Measurements from ENCODE around the gene LLGL2. TPM values are rescaled to one million over a fixed set of nuclear protein-coding genes. Genes with fewer than 3 reads are reported as not detected.

LLGL2 gene
- total RNA-seq, 1 donor from 2014 or later = 90.6 TPM

DNA sequence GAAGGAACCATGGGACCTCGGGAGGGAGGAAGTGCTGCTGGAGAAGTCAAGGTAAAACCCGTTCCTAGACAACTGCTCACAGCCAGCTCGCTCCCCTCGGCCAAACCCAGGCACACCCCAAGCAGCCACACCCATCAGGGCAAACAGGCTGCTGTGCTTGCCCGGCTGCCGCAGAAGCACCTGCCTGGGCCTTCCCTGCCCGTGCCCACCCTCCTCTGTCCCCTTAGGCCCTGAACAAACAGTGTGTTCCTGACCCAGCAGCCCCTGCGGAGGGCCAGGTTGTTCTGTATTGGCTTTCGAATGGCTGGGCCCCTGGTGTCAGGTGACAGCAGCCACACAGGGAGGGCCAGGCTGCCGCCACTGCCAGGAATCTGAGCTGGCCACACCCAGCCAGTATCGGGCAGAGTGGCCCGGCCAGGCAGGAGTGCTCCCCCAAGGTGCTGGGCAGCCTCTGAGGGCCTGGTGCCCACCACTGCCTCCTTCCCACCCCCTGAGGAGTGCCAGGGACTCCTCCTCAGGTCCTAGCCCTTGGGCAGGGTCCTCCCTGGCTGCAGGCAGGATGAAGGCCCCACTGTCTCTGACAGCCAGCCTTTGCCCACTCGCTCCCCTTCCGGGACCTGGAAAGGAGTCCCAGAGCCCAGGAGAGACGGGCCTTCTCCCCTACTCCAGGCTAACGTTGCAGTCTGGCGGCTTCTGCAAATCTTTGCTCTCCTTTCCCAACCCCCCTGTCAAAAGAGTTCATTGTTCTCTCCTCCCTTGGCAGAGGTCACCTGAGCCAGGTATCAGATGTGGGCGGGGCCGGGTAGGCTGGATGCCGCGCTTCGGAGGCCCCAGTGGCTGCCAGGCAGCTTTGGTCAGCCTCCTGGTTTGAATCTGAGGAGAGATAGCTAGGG is 24.0 kb downstream of the LLGL2 start:
- no peak for DNase-seq (ENCODE audit: low spot score)
- peak; percentile 50 for ATAC-seq

DNA sequence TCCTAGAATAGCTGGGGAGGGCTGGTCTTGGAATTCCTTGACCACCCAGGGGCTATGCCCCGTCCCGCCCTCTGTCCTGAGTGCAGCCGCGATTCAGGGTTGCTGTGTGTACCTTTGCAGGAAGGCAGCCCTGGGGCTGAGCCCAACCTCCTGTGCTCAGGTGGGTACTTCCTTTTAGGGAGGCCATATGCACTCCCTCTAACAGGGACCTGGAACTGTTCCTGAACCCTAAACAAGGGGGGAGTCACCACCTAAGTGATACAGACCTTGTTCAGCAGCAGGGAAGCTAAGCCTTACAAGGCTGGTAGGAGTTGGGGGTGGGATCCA is 24.6 kb downstream of the LLGL2 start:
- ATAC-seq (peak; percentile 6), DNase-seq (ENCODE audit: low spot score) (no peak)

GRCh38 chr17:75551266-75551665 is 25.8 kb downstream of the LLGL2 start:
- no peak for ATAC-seq

GRCh38 chr17:75552425-75553294 is 27.2 kb downstream of the LLGL2 start:
- ATAC-seq (no peak), DNase-seq (ENCODE audit: low spot score) (no peak)

More at GRCh38 chr17:75551266-75551665, 25.8 kb downstream of the LLGL2 start:
- no peak for DNase-seq (ENCODE audit: low spot score)

- ATAC-seq = no peak
- no peak for DNase-seq (ENCODE audit: low spot score)
These were observed 28.0 kb downstream of the LLGL2 start for GRCh38 chr17:75553295-75554110.

GRCh38 chr17:75555679-75556153 is 30.2 kb downstream of the LLGL2 start:
- ATAC-seq (peak; percentile 6), DNase-seq (ENCODE audit: low spot score) (peak; percentile 71)

DNA sequence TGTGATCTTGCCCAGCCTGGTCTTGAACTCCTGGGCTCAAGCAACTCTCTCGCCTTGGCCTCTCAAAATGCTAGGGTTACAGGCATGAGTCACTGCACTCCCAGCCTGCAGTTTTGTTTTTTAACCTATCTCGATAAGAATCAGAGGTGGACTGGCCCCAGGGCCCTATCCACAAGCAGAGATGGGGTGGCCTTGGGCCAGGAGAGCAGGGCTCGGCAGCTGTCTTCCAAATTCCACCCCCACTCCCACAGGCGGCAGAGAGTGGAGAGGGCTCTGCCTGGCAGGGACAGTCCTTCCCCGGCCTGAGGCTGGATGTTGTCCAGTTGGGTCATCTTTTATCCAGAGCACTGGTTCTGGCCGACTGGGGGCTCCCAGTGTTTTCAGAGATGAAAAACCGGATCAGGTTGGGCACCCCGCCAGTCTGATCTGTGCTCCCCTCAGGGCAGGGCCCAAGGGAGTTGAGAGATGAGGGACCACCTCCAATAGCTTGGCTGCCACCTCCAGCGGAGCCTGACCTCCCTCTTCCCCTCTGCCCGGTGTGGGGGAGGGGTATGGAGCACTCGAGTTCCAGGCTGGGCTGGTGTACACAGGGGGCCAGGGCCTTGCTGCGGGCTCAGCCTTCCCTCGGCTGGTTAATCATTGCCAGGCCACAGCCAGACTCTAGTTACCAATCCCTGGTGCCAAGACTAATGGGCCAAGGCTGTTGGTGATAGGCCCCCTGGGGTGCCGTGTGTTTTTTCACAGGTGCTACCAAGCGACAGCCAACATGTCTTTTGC is 31.8 kb downstream of the LLGL2 start:
- peak; percentile 97 for DNase-seq (ENCODE audit: low spot score)
- ATAC-seq = peak; percentile 68

DNA sequence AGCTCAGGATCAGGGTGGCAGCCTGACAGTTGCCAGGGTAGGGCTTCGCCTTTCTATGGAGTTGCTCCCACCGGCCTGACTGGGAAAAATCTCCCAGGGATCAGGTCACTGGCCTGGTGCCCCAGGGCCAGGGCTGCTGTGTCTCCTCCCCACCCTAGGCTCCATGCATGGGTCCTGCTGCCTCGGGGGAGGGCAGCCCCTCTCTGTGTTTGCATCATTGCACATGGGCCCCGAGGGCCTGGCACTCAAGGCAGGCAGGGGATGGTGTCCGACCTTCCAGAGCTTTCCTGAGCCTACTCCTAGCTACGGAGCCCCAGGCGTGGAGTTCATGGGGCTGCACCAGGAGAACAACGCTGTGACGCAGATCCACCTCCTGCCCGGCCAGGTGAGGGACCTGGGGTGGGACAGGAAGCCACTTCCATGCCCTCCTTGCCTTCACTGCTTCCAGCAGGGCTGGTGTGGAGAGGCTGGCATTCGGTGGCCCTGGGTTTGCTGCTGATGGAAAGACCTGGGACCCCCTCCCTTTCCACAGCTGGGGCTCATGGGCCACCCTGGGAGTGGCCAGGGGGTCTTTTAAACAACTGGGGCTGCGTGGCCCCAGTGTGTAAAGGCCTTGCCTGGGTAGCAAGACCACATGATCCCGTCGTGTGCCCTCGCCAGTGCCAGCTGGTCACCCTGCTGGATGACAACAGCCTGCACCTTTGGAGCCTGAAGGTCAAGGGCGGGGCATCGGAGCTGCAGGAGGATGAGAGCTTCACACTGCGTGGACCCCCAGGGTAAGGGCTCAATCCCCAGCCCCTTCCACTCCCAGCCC is 32.6 kb downstream of the LLGL2 start:
- ATAC-seq (peak; percentile 53), DNase-seq (ENCODE audit: low spot score) (peak; percentile 92)

- peak; percentile 69 for DNase-seq (ENCODE audit: low spot score)
These were observed 33.4 kb downstream of the LLGL2 start for GRCh38 chr17:75558666-75559530.

GRCh38 chr17:75559958-75560533 is 34.5 kb downstream of the LLGL2 start:
- ATAC-seq (peak; percentile 14), DNase-seq (ENCODE audit: low spot score) (peak; percentile 77)

More at GRCh38 chr17:75558666-75559530, 33.4 kb downstream of the LLGL2 start:
- ATAC-seq = peak; percentile 31

DNA sequence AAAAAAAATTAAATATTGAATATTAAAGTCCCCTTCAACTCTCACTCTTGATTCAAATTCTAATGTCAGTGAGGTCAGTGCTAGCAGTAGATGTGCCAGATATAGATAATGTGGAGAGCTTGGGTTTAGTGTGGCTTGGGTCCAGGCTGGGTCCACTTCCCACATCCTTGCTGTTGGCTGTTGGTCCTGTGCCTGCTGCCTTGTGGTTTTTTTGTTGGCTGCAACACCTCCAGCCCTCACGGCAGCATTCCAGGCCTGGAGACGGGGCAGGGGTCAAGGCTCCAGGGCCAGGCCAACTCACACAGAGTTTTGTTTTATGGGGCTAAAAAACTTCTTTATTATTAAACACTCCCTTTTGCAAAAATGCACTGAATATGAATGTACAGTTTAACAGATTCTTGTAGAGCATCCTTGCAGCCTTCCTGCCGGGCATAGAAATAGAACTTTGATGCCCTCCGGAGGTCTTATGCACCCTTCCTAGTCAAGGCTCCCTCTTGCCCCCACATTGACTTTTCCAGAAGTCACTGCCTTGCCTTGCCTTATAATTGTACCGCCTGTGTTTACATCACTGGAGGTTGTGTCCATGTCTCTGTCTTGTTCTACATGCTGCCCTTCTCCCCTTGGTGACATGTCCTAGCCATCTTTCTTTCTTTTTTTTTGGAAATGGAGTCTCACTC is 36.6 kb downstream of the LLGL2 start:
- DNase-seq (ENCODE audit: low spot score) (peak; percentile 95), ATAC-seq (peak; percentile 33)

DNA sequence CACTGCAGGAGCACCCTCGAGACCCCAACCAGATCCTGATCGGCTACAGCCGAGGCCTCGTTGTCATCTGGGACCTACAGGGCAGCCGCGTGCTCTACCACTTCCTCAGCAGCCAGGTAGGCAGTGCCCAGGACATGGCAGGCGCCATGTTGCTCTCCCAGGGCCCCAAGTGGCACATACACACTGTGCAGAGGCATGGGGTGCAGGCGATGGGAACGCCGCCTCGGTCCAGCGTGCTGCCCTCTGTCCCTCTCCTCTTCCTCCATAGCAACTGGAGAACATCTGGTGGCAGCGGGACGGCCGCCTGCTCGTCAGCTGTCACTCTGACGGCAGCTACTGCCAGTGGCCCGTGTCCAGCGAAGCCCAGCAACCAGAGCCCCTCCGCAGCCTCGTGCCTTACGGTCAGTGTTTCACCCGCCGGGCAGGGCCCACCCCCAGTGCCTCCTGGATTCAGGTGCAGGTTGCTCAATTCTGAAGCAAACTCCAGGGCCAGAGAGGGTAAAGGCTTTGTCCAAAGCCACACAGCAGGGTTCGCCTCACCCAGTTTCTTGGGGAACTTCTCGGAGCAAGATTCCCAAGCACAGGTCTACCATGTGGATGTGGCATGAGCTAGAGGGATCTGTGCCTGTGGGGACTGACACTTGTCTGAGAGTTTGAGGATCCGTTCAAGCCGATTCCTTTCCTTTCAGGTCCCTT is 37.7 kb downstream of the LLGL2 start:
- ATAC-seq (no peak), DNase-seq (ENCODE audit: low spot score) (no peak)

GRCh38 chr17:75564195-75564594 is 38.7 kb downstream of the LLGL2 start:
- no peak for ATAC-seq
- DNase-seq (ENCODE audit: low spot score) = no peak

DNA sequence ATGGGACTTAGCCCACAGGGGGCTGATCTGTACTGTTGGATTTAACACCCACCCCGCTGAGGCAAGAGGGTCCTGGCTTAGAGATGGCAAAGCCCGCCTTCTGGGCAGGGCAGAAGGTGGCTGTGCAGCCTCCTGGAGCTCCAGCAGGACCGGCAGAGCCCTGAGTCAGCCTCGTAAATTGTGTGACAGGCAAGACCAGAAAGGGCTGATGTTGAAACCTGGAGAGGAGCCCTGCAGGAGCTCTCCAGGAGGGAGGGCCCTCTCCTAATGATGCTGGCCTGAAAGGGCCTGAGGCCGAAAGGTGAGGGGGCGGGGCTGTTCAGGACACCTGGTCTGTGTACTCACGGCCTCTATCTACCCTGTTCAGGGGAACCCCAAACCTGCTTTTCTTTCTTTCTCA is 39.6 kb downstream of the LLGL2 start:
- no peak for ATAC-seq

GRCh38 chr17:75565618-75566017 is 40.1 kb downstream of the LLGL2 start:
- DNase-seq (ENCODE audit: low spot score) (no peak), ATAC-seq (no peak)

More for the DNA sequence above, 39.6 kb downstream of the LLGL2 start:
- DNase-seq (ENCODE audit: low spot score) = no peak

GRCh38 chr17:75566416-75566815 is 40.9 kb downstream of the LLGL2 start:
- ATAC-seq (no peak), DNase-seq (ENCODE audit: low spot score) (no peak)

- ATAC-seq (no peak), DNase-seq (ENCODE audit: low spot score) (no peak)
These were observed 41.3 kb downstream of the LLGL2 start for GRCh38 chr17:75566834-75567233.
